Measurements from ENCODE around the gene PRSS57.
A peak's percentile ranks its signal among the peaks of the same experiment; 100 is the strongest.

The PRSS57 gene

GRCh38 chr19:648904-649801, 46.1 kb downstream of the PRSS57 start:
- no peak for DNase-seq

GRCh38 chr19:648305-648704, 46.9 kb downstream of the PRSS57 start:
- DNase-seq = no peak

- DNase-seq = no peak
These were observed 47.5 kb downstream of the PRSS57 start for GRCh38 chr19:647566-648284.

GRCh38 chr19:646779-647565, 48.3 kb downstream of the PRSS57 start:
- DNase-seq = no peak

- DNase-seq = no peak
These were observed 49.1 kb downstream of the PRSS57 start for GRCh38 chr19:645912-646778.

- DNase-seq = no peak
These were observed 50.5 kb downstream of the PRSS57 start for GRCh38 chr19:644789-645188.

GRCh38 chr19:644363-644762, 50.9 kb downstream of the PRSS57 start:
- no peak for DNase-seq

- DNase-seq = no peak
These were observed 51.5 kb downstream of the PRSS57 start for GRCh38 chr19:643736-644135.

GRCh38 chr19:642767-643727, 52.2 kb downstream of the PRSS57 start:
- DNase-seq = no peak

- no peak for DNase-seq
These were observed 53.5 kb downstream of the PRSS57 start for GRCh38 chr19:641702-642101.

GRCh38 chr19:640606-641189, 54.6 kb downstream of the PRSS57 start:
- DNase-seq = no peak

- DNase-seq = no peak
These were observed 55.1 kb downstream of the PRSS57 start for GRCh38 chr19:640161-640558.

- peak; percentile 84 for DNase-seq
These were observed 55.7 kb downstream of the PRSS57 start, which contains the start of gene FGF22 for GRCh38 chr19:639253-640160. TSS of gene FGF22 (plus strand) at chr19:639879. CDS start at chr19:639926, 47 bp downstream.

- DNase-seq = no peak
These were observed 56.4 kb downstream of the PRSS57 start for GRCh38 chr19:638906-639252.

Measured in OCI-M1 (cell line).